PC-9 (cell line): ENCODE data around the gene RRAD.

Experiments
- EZH2 ChIP-seq: fragments of 200-600 bp; sonication (generic); IDR thresholded peaks from 2 replicates; pipeline ENCODE4 v1.8.0; 2017; ENCODE audit warnings: antibody characterized with exemption, low read depth
- TF ChIP-seq, protein P1 (sequence below): fragments of 200-600 bp; sonication (generic); conservative IDR thresholded peaks from 2 replicates; pipeline ENCODE4 v1.6.1; 2017; ENCODE audit warnings: mixed run types, antibody characterized with exemption, mild to moderate bottlenecking, moderate library complexity

DNA sequence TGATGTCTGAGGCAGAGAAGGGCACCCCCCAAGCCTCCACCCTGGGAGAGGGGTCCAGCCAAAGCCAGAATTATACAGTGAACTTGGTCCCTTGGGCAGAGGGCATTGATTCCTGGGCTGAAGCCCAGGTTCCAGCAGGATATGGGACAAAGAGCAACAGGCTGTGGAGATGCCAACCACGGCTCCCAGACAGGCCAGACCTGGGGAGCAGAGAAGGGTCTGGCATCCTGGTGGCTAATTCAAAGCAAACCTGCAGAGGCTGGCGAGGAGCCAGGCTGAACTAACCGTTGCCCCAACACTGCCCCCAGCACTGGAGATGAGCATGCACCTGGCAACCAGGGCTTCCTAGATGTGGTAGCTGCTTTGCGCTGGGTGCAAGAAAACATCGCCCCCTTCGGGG lies 38.7 kb upstream of the RRAD start:
- TF ChIP-seq, protein P1, sequence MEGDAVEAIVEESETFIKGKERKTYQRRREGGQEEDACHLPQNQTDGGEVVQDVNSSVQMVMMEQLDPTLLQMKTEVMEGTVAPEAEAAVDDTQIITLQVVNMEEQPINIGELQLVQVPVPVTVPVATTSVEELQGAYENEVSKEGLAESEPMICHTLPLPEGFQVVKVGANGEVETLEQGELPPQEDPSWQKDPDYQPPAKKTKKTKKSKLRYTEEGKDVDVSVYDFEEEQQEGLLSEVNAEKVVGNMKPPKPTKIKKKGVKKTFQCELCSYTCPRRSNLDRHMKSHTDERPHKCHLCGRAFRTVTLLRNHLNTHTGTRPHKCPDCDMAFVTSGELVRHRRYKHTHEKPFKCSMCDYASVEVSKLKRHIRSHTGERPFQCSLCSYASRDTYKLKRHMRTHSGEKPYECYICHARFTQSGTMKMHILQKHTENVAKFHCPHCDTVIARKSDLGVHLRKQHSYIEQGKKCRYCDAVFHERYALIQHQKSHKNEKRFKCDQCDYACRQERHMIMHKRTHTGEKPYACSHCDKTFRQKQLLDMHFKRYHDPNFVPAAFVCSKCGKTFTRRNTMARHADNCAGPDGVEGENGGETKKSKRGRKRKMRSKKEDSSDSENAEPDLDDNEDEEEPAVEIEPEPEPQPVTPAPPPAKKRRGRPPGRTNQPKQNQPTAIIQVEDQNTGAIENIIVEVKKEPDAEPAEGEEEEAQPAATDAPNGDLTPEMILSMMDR: no peak
- TF ChIP-seq EZH2: no peak
